ENCODE measurements around the gene CDKN2B.
A peak's percentile ranks its signal among the peaks of the same experiment; 100 is the strongest.
"Not testable (repeated sequence)": the region's sequence is repeated elsewhere in the genome, so short reads cannot be mapped to it uniquely, and the experiment has no call there.

Gene CDKN2B

DNA sequence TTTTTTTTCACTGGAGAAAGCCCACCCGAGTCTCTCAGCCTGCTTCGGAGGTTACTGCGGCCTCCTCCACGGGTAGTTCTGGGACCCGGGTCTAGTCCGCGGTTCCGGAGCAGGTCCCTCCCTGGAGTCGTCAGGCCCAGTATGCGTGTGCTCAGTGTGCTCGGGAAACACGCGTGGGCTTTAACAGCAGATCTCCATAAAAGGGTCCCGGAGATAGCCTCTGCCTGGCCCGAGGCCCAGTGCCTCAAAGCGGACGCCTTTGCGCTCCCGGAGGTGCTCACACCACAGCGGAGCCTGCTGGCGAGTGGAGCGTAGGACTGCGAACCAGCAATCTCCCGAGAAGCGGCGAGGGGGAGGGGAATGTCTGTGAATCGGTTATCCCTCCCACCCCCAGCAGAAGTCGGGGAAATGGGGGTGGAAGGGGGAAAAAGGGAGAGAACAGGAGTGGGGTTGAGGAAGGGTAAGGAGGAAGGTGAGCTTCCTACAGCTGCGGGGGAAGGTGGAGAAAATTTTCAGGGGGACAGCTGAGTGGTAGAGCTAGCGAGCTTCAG, 43.6 kb downstream of the CDKN2B start:
- Histone ChIP-seq H3K9ac (ENCODE audit: low read depth, low read length) (no peak overlapping the region), H3K27ac (ENCODE audit: low read length) (no peak overlapping the region), H3K4me3 (ENCODE audit: low read length) (peak overlapping the region; percentile 57)

DNA sequence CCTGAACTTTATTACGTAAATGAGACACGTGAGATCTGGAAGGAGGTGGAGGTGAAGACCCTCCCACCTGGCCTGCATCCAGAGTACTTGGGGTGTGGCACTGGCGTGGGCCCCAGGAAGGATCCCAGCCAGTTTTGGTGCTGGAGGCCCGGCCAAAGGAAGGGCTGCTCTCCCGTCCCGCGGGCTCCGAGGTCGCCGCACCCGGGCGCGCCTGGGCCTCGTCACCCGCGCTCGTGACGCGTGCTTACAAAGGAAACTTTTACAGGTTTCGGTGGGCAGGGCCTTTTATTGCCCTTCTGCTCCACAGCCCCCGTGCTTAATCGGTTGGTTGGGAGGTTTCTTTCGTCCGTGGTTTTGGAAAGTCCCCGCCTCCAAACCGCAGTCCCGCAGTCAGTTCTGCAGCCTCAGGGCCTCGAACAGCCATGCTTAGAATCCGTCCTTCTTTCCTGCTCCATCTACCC, 44.1 kb downstream of the CDKN2B start:
- Histone ChIP-seq H3K27me3 (ENCODE audit: insufficient read depth, low read length) (peaks cover 95% of the 10 kb centered on the region), H3K9ac (ENCODE audit: low read depth, low read length) (no peak overlapping the region)

More for the DNA sequence above, 43.6 kb downstream of the CDKN2B start:
- Histone ChIP-seq H3K36me3 (ENCODE audit: insufficient read depth, low read depth, low read length) (no peaks in the 10 kb centered on the region), H3K27me3 (ENCODE audit: insufficient read depth, low read length) (peaks cover 95% of the 10 kb centered on the region), H3K9me3 (ENCODE audit: insufficient read depth, low read depth, low read length) (peaks cover 4% of the 10 kb centered on the region; the same call in 1 of the 2 replicates), H3K4me1 (ENCODE audit: insufficient read depth, low read length) (peaks cover 4% of the 10 kb centered on the region; the same call in 1 of the 2 replicates)

DNA sequence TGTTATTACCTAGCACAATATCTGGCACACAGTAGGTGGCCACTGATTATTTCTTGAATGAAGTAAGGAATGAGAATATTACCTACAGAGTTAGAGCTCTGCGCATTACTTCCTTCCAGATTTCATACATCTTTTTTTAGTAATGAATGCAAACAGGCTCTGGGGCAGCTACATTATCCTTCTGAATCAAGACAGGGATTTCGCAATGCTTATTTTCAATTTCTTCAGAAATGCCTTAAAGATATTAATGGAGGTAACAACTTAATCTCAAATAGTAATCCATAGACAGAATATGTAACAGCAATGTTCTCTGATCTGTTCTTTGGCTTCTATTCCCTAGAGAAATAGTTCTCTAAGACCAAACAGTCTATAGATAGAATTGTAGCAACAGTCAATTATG, 47.5 kb downstream of the CDKN2B start:
- Histone ChIP-seq H3K9me3 (ENCODE audit: insufficient read depth, low read depth, low read length) (no peaks in the 10 kb centered on the region; the same call in 1 of the 2 replicates), H3K27me3 (ENCODE audit: insufficient read depth, low read length) (peaks cover 63% of the 10 kb centered on the region), H3K36me3 (ENCODE audit: insufficient read depth, low read depth, low read length) (no peaks in the 10 kb centered on the region), H3K27ac (ENCODE audit: low read length) (no peak overlapping the region), H3K9ac (ENCODE audit: low read depth, low read length) (no peak overlapping the region), H3K4me3 (ENCODE audit: low read length) (no peak overlapping the region), H3K4me1 (ENCODE audit: insufficient read depth, low read length) (no peaks in the 10 kb centered on the region; the same call in 1 of the 2 replicates)

More for the DNA sequence above, 44.1 kb downstream of the CDKN2B start:
- H3K27ac ChIP-seq (ENCODE audit: low read length) = no peak overlapping the region
- H3K4me3 ChIP-seq (ENCODE audit: low read length) = peak overlapping the region; percentile 57
- H3K36me3 ChIP-seq (ENCODE audit: insufficient read depth, low read depth, low read length) = no peaks in the 10 kb centered on the region
- H3K9me3 ChIP-seq (ENCODE audit: insufficient read depth, low read depth, low read length) = peaks cover 4% of the 10 kb centered on the region; the same call in 1 of the 2 replicates
- H3K4me1 ChIP-seq (ENCODE audit: insufficient read depth, low read length) = peaks cover 4% of the 10 kb centered on the region; the same call in 1 of the 2 replicates

DNA sequence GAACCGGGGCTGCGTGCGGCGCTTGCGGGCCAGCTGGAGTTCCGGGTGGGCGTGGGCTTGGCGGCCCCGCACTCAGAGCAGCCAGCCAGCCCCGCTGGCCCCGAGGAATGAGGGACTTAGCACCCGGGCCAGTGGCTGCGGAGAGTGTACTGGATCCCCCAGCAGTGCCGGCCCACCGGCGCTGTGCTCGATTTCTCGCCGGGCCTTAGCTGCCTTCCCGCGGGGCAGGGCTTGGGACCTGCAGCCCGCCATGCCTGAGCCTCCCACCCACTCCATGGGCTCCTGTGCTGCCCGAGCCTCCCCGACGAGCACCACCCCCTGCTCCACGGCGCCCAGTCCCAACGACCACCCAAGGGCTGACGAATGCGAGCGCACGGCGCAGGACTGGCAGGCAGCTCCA, 49.8 kb downstream of the CDKN2B start:
- not testable (repeated sequence) for H3K4me1 ChIP-seq (ENCODE audit: insufficient read depth, low read length); H3K4me3 ChIP-seq (ENCODE audit: low read length); H3K9me3 ChIP-seq (ENCODE audit: insufficient read depth, low read depth, low read length); H3K36me3 ChIP-seq (ENCODE audit: insufficient read depth, low read depth, low read length); H3K27ac ChIP-seq (ENCODE audit: low read length); H3K9ac ChIP-seq (ENCODE audit: low read depth, low read length)
- peaks cover 40% of the 10 kb centered on the region for H3K27me3 ChIP-seq (ENCODE audit: insufficient read depth, low read length)

DNA sequence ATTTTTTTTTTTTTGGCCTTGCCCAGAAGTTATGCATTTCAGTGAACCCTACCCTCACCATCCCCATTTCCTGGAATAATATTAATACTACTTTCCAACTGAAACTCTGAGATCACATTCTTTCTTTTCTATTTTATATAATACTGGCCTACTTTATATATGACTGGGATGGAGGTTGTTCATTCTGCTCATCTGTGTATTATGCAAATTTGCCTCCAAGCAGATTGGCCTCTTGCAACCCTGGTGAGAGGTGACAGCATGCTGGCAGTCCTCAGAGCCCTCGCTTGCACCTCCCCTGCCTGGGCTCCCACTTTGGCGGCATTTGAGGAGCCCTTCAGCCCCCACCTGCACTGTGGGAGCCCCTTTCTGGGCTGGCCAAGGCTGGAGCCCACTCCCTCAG, 50.3 kb downstream of the CDKN2B start:
- H3K27ac ChIP-seq (ENCODE audit: low read length) = no peak overlapping the region
- no peaks in the 10 kb centered on the region for H3K36me3 ChIP-seq (ENCODE audit: insufficient read depth, low read depth, low read length)
- H3K9me3 ChIP-seq (ENCODE audit: insufficient read depth, low read depth, low read length) = no peaks in the 10 kb centered on the region
- no peak overlapping the region for H3K4me3 ChIP-seq (ENCODE audit: low read length)
- peaks cover 36% of the 10 kb centered on the region for H3K27me3 ChIP-seq (ENCODE audit: insufficient read depth, low read length)
- no peaks in the 10 kb centered on the region for H3K4me1 ChIP-seq (ENCODE audit: insufficient read depth, low read length)
- no peak overlapping the region for H3K9ac ChIP-seq (ENCODE audit: low read depth, low read length)

Data from iPS-20b (cell line).